SH-SY5Y (cell line): Measurements from ENCODE around the gene ABCC1.

Source experiments
- GATA2 ChIP-seq: IDR thresholded peaks from 2 replicates; pipeline ENCODE4 v1.6.1; 2011; ENCODE audit warnings: mild to moderate bottlenecking, low read depth, low read length
- GATA3 ChIP-seq: IDR thresholded peaks from 2 replicates; pipeline ENCODE4 v1.6.1; 2011; ENCODE audit warnings: low read depth, mild to moderate bottlenecking, low read length, moderate library complexity

- TF ChIP-seq GATA2 = no peak
- TF ChIP-seq GATA3 = no peak
Measured at GRCh38 chr16:16030449-16030848, 81.0 kb downstream of the ABCC1 start.
